Measurements from ENCODE around the gene VEPH1.

DNA sequence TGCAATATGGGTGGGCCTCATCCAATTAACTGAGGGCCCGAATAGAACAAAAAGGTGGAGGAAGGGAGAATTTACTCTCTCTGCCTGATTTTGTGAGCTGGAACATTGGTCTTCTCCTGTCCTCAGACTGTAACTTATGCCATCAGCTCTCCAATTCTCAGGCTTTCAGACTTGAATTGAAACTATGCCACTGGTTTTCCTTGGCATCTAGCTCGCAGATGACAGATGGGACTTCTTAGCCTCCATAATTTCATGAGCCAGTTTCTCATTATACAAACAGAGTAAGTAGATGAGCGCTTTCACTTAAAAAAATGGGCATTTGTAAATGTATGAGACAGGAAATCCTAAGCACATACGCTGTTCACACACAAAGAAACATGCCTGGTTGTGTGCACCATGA lies 75.3 kb downstream of the VEPH1 start:
- TF ChIP-seq, protein P1, sequence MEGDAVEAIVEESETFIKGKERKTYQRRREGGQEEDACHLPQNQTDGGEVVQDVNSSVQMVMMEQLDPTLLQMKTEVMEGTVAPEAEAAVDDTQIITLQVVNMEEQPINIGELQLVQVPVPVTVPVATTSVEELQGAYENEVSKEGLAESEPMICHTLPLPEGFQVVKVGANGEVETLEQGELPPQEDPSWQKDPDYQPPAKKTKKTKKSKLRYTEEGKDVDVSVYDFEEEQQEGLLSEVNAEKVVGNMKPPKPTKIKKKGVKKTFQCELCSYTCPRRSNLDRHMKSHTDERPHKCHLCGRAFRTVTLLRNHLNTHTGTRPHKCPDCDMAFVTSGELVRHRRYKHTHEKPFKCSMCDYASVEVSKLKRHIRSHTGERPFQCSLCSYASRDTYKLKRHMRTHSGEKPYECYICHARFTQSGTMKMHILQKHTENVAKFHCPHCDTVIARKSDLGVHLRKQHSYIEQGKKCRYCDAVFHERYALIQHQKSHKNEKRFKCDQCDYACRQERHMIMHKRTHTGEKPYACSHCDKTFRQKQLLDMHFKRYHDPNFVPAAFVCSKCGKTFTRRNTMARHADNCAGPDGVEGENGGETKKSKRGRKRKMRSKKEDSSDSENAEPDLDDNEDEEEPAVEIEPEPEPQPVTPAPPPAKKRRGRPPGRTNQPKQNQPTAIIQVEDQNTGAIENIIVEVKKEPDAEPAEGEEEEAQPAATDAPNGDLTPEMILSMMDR (IDR thresholded peaks at IDR 0.05) = no peak
- TF ChIP-seq EZH2 (IDR thresholded peaks at IDR 0.05; ENCODE audit: borderline replicate concordance, insufficient read depth, low read depth, low read length, poor library complexity, severe bottlenecking) = no peak

Data from B cell (primary cell).